ENCODE data around the gene C14orf180.

C14orf180 gene

GRCh38 chr14:104550340-104550860 lies 29.2 kb upstream of the C14orf180 start:
- no peak for DNase-seq

GRCh38 chr14:104550861-104551728 lies 28.5 kb upstream of the C14orf180 start:
- DNase-seq = no peak

- DNase-seq = no peak
Measured at GRCh38 chr14:104551851-104552737, 27.5 kb upstream of the C14orf180 start.

GRCh38 chr14:104552738-104553125 lies 26.8 kb upstream of the C14orf180 start:
- DNase-seq = no peak

GRCh38 chr14:104553166-104554087 lies 26.1 kb upstream of the C14orf180 start:
- no peak for DNase-seq

GRCh38 chr14:104554088-104554607 lies 25.4 kb upstream of the C14orf180 start:
- DNase-seq = no peak

GRCh38 chr14:104554608-104555429 lies 24.7 kb upstream of the C14orf180 start:
- DNase-seq = no peak

GRCh38 chr14:104555430-104556255 lies 23.9 kb upstream of the C14orf180 start:
- no peak for DNase-seq

GRCh38 chr14:104556256-104557021 lies 23.1 kb upstream of the C14orf180 start:
- no peak for DNase-seq

GRCh38 chr14:104557086-104557485 lies 22.5 kb upstream of the C14orf180 start:
- no peak for DNase-seq

- no peak for DNase-seq
Measured at GRCh38 chr14:104557766-104558165, 21.8 kb upstream of the C14orf180 start.

- DNase-seq = no peak
Measured at GRCh38 chr14:104558231-104559027, 21.1 kb upstream of the C14orf180 start.

- no peak for DNase-seq
Measured at GRCh38 chr14:104559028-104559803, 20.3 kb upstream of the C14orf180 start.

GRCh38 chr14:104559804-104560585 lies 19.6 kb upstream of the C14orf180 start:
- DNase-seq = no peak

- DNase-seq = no peak
Measured at GRCh38 chr14:104560586-104560945, 19.0 kb upstream of the C14orf180 start.

GRCh38 chr14:104561124-104561557 lies 18.4 kb upstream of the C14orf180 start:
- no peak for DNase-seq
